HepG2 (cell line): ENCODE measurements around the gene PCCB. TPM values are rescaled to one million over a fixed set of nuclear protein-coding genes. Genes with fewer than 3 reads are reported as not detected.

Source experiments
- FLYWCH1 ChIP-seq: sonication (generic); formaldehyde crosslinking; IDR thresholded peaks from 2 replicates; pipeline ENCODE4 v1.8.1; 2023; ENCODE audit warnings: mild to moderate bottlenecking, missing genetic modification reagents
- JUN ChIP-seq: sonication (generic); formaldehyde crosslinking; IDR thresholded peaks from 2 replicates; pipeline ENCODE4 v1.4.0; 2020; ENCODE audit warnings: mild to moderate bottlenecking, missing genetic modification reagents
- KDM2A ChIP-seq: sonication (generic); formaldehyde crosslinking; IDR thresholded peaks from 2 replicates; pipeline ENCODE4 v1.4.0; 2020; ENCODE audit warnings: low read depth, missing genetic modification reagents, borderline replicate concordance
- MEIS1 ChIP-seq: sonication (generic); formaldehyde crosslinking; IDR thresholded peaks from 2 replicates; pipeline ENCODE4 v1.9.0; 2021; ENCODE audit warnings: mild to moderate bottlenecking, missing genetic modification reagents, moderate library complexity, borderline replicate concordance
- MTA3 ChIP-seq: sonication (generic); formaldehyde crosslinking; IDR thresholded peaks from 2 replicates; pipeline ENCODE4 v1.4.0; 2020; ENCODE audit warnings: missing genetic modification reagents
- MXD4 ChIP-seq: IDR thresholded peaks from 2 replicates; pipeline ENCODE4 v1.6.1; 2016; ENCODE audit warnings: mild to moderate bottlenecking, missing biosample characterization, missing genetic modification reagents
- NFATC3 ChIP-seq: sonication (generic); formaldehyde crosslinking; IDR thresholded peaks from 2 replicates; pipeline ENCODE4 v1.5.1; 2020; ENCODE audit warnings: mild to moderate bottlenecking, missing genetic modification reagents
- PAX8 ChIP-seq: sonication (generic); formaldehyde crosslinking; IDR thresholded peaks from 2 replicates; pipeline ENCODE4 v1.8.0; 2022; ENCODE audit warnings: mild to moderate bottlenecking, missing genetic modification reagents, borderline replicate concordance
- POGZ ChIP-seq: sonication (generic); formaldehyde crosslinking; IDR thresholded peaks from 2 replicates; pipeline ENCODE4 v1.4.0; 2020; ENCODE audit warnings: mild to moderate bottlenecking, missing genetic modification reagents
- SIN3B ChIP-seq: fragments of 150-350 bp; IDR thresholded peaks from 2 replicates; pipeline ENCODE4 v1.6.1; 2014; ENCODE audit warnings: low read length
- THAP11 ChIP-seq: IDR thresholded peaks from 2 replicates; pipeline ENCODE4 v1.6.1; 2016; ENCODE audit warnings: missing biosample characterization, missing genetic modification reagents
- U2AF1 ChIP-seq: fragments of 200-400 bp; formaldehyde crosslinking; optimal IDR thresholded peaks from 2 replicates; pipeline ENCODE3; 2017; ENCODE audit warnings: mild to moderate bottlenecking, low read depth, low read length
- ZBTB3 ChIP-seq: sonication (generic); formaldehyde crosslinking; IDR thresholded peaks from 2 replicates; pipeline ENCODE4 v1.4.0; 2020; ENCODE audit warnings: low read depth, mild to moderate bottlenecking, moderate library complexity, missing genetic modification reagents, borderline replicate concordance
- ZNF121 ChIP-seq: sonication (generic); formaldehyde crosslinking; IDR thresholded peaks from 2 replicates; pipeline ENCODE4 v1.5.0; 2020; ENCODE audit warnings: mild to moderate bottlenecking, missing genetic modification reagents
- ZNF879 ChIP-seq: sonication (generic); formaldehyde crosslinking; IDR thresholded peaks from 2 replicates; pipeline ENCODE4 v1.8.1; 2023; ENCODE audit warnings: missing genetic modification reagents
- polyA plus RNA-seq, 8 experiments: library from polyadenylated mRNA; depleted of rRNA in 3 of 8; stranded (reverse) in 7 of 8; unstranded in 1 of 8; fragments of >200 nt; fragmentation: Illumina TruSeq in 4 of 8; extraction: Trizol in 4 of 8; gene quantifications; 2 replicates each; pipeline versions ENCODE4 v1.2.1 to v1.2.3, GENCODE V29; 2011 to 2016; ENCODE audit warnings: low read depth in 4 of 8, missing spikeins in 1 of 8, mixed read lengths in 1 of 8; ENCODE audit not compliant: insufficient read depth in 1 of 8
- total RNA-seq, 5 experiments: library from RNA; depleted of rRNA; stranded (reverse); fragments of >200 nt; fragmentation: Illumina TruSeq; extraction: Trizol; gene quantifications; 2 replicates each; pipeline ENCODE4 v1.2.3, GENCODE V29; 2016; ENCODE audit warnings: low read depth in 1 of 5
- TF ChIP-seq, protein P1 (sequence below): sonication (generic); formaldehyde crosslinking; IDR thresholded peaks from 2 replicates; pipeline ENCODE4 v1.9.0; 2021; ENCODE audit warnings: missing genetic modification reagents, borderline replicate concordance
- TF ChIP-seq, protein P2 (sequence below): IDR thresholded peaks from 2 replicates; pipeline ENCODE4 v1.6.1; 2016; ENCODE audit warnings: missing compliant biosample characterization, missing genetic modification reagents, borderline replicate concordance
- TF ChIP-seq, protein P3 (sequence below): IDR thresholded peaks from 2 replicates; pipeline ENCODE4 v1.6.1; 2016; ENCODE audit warnings: missing compliant biosample characterization, missing genetic modification reagents, borderline replicate concordance

The PCCB gene
- total and polyA plus RNA-seq, 2 of the 13 experiments (the other 11 are each of a cell fraction or from before 2014, with no cell fraction given) = 84.1 to 88.7 TPM

DNA sequence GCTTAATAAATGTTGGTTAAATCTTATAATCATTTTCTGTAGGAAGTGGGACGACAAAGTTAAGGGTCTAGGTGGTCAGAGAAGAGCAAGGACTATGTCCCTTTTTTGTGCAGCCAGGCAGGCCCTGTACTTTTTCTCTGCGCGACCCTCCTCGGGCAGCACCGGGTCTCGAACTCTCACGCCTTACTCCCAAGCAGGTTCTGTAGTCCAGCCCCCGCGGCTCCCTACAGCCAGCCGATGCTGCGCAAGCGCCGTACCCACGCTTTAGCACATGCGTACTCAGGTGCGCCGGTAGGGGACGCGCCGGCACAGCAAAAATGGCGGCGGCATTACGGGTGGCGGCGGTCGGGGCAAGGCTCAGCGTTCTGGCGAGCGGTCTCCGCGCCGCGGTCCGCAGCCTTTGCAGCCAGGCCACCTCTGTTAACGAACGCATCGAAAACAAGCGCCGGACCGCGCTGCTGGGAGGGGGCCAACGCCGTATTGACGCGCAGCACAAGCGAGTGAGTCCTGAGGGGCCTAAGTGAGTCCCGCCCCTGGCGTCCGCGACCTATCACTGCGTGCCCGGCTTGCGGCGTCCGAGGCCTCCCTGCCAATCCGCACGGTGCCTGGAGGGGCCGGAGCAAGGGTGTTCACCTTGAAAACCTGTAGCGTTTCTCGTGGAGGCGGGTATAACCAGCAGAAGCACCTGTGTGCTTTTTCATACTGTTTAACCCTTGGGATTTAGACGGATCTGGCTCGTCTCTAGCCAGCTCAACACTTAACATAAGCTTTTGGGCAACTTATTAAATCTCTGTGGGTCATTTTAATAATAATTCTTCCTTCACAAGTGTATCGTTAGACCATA is at the start of gene PCCB (continued):
- TF ChIP-seq, protein P1, sequence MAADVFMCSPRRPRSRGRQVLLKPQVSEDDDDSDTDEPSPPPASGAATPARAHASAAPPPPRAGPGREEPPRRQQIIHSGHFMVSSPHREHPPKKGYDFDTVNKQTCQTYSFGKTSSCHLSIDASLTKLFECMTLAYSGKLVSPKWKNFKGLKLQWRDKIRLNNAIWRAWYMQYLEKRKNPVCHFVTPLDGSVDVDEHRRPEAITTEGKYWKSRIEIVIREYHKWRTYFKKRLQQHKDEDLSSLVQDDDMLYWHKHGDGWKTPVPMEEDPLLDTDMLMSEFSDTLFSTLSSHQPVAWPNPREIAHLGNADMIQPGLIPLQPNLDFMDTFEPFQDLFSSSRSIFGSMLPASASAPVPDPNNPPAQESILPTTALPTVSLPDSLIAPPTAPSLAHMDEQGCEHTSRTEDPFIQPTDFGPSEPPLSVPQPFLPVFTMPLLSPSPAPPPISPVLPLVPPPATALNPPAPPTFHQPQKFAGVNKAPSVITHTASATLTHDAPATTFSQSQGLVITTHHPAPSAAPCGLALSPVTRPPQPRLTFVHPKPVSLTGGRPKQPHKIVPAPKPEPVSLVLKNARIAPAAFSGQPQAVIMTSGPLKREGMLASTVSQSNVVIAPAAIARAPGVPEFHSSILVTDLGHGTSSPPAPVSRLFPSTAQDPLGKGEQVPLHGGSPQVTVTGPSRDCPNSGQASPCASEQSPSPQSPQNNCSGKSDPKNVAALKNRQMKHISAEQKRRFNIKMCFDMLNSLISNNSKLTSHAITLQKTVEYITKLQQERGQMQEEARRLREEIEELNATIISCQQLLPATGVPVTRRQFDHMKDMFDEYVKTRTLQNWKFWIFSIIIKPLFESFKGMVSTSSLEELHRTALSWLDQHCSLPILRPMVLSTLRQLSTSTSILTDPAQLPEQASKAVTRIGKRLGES (CRISPR knock-in tag) = no peak
- no peak for TF ChIP-seq SIN3B
- TF ChIP-seq U2AF1 = peak; percentile 98
- peak; percentile 69 for TF ChIP-seq THAP11 (CRISPR knock-in tag)
- TF ChIP-seq, protein P2, sequence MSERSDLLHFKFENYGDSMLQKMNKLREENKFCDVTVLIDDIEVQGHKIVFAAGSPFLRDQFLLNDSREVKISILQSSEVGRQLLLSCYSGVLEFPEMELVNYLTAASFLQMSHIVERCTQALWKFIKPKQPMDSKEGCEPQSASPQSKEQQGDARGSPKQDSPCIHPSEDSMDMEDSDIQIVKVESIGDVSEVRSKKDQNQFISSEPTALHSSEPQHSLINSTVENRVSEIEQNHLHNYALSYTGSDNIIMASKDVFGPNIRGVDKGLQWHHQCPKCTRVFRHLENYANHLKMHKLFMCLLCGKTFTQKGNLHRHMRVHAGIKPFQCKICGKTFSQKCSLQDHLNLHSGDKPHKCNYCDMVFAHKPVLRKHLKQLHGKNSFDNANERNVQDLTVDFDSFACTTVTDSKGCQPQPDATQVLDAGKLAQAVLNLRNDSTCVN (CRISPR knock-in tag) = peak; percentile 67; the same call in 1 of the 2 replicates
- no peak for TF ChIP-seq MTA3 (CRISPR knock-in tag)
- TF ChIP-seq MEIS1 (CRISPR knock-in tag) = no peak; the same call in 1 of the 2 replicates
- TF ChIP-seq KDM2A (CRISPR knock-in tag) = peak; percentile 66; the same call in 1 of the 2 replicates
- TF ChIP-seq POGZ (CRISPR knock-in tag) = peak; percentile 95
- no peak for TF ChIP-seq PAX8 (CRISPR knock-in tag)
- peak; percentile 52; the same call in 1 of the 2 replicates for TF ChIP-seq MXD4
- TF ChIP-seq NFATC3 = no peak; the same call in none of the 2 replicates
- peak; percentile 92; the same call in 1 of the 2 replicates for TF ChIP-seq ZNF879
- no peak; the same call in 1 of the 2 replicates for TF ChIP-seq ZNF121 (CRISPR knock-in tag)
- TF ChIP-seq, protein P3, sequence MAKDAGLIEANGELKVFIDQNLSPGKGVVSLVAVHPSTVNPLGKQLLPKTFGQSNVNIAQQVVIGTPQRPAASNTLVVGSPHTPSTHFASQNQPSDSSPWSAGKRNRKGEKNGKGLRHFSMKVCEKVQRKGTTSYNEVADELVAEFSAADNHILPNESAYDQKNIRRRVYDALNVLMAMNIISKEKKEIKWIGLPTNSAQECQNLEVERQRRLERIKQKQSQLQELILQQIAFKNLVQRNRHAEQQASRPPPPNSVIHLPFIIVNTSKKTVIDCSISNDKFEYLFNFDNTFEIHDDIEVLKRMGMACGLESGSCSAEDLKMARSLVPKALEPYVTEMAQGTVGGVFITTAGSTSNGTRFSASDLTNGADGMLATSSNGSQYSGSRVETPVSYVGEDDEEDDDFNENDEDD = no peak; the same call in 1 of the 2 replicates
- 0 out of 2 replicates have a peak, but pooled peaks have one; percentile 16 for TF ChIP-seq JUN (CRISPR knock-in tag)
- 0 out of 2 replicates have a peak, but pooled peaks have one; percentile 4 for TF ChIP-seq ZBTB3
- TF ChIP-seq FLYWCH1 = no peak
